HG02678 (cell line): ENCODE measurements around the gene LRRN4.
A peak's percentile ranks its signal among the peaks of the same experiment; 100 is the strongest.

Experiments
- ATAC-seq: cut with Tn5 transposase; IDR thresholded peaks from one replicate; pipeline ENCODE4 v1.9.1; 2021; ENCODE audit warnings: mild to moderate bottlenecking, moderate library complexity; ENCODE audit not compliant: unreplicated experiment

LRRN4 gene

DNA sequence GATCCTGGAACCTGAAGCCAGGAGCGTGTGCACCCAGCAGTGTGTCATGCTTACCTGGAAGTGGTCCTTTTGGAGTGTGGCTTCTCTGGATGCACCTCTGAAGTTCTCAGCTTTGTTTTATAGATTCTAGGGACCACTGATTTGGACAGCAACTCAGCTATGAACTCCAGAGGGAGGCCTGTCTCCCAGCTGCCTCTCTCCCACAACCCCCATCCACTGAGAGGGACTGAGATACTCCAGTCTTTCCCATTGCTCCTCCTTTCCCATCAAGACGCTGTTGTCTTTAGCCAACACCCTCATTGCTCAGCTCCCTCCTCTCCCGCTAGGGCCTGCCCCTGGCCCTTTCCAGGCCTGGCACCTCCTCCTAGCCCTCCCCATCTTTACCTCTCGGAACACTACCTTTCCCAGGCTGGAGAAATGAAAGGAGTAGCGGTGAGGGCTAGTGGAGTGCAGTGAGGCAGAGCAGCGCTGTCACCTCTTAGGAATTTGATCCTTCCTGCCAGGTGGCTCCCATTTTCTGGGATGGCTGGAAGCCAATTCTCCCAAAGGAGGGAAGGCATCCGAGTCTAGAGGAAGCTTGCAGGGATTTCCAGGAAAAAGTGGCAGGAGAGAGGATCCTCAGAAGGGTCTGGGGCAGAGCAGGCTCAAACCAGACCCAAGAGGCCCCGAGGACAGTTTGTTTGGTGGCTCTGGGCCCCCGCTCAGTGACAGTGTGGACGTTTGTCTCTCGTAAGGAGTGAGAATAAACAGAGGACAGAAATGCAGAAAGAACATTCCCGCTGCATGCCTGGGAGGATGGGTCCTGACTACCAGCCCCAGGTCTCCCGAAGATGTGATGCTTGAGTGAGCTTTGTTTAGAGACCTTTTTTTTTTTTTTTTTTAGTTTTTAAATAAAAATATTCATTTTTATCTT is at the start of gene LRRN4:
LRRN4 (minus strand) TSS at position 285 of the 913 bp plus-strand sequence. CDS start 1,261 bp downstream, outside the sequence.
- no peak for ATAC-seq

DNA sequence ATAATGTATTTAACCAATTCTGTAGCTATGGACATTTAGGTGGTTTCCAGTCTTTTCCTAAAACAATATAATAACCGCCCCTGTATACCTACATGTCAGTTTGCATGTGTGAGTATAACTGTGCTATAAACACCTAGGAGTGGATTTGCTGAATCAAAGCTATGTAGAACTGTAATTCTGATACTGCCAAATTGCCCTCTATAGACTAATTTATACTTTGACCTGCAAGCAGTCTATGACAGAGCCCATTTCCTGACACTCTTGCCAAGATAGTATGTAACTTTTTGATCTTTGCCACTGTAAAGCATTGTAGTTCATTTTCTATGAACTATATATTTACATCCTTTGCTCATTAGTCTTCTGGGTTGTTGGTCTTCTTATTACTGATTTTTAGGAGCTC is 49.4 kb upstream of the LRRN4 start:
- ATAC-seq, result no peak

DNA sequence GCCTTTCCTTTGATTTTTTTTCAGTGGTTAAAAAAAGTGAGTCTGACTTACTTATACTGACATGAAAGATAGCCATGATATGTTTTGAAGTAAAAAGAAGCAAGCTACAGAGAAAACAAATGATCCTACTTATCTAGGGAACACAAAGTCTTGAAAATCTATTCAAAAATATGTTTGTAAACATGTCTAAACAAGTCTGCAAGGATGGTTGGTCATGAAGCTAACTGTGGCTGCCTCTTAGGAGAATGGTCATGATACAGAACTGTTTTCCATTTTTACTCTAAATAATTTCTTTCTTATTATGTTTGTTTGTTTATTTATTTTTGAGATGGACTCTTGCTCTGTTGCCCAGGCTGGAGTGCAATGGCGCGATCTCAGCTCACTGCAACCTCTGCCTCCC is 47.5 kb upstream of the LRRN4 start:
- ATAC-seq, result no peak

DNA sequence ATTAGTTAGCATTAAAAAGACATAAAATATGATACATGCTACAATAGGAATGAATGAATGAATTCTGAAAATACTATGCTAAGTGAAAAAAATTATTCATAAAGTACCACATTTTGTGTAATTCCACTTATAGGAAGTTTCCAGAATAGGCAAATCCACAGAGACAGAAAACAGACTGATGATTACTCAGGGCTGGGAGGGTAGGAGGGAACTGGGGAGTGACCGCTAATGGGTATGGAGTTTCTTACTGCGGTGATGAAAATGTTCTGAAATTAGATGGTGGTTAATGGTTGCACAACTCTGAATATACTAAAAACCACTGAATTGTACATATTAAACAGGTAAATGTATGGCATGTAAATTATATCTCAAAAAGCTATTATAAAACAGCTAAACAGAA is 46.4 kb upstream of the LRRN4 start:
- no peak for ATAC-seq

DNA sequence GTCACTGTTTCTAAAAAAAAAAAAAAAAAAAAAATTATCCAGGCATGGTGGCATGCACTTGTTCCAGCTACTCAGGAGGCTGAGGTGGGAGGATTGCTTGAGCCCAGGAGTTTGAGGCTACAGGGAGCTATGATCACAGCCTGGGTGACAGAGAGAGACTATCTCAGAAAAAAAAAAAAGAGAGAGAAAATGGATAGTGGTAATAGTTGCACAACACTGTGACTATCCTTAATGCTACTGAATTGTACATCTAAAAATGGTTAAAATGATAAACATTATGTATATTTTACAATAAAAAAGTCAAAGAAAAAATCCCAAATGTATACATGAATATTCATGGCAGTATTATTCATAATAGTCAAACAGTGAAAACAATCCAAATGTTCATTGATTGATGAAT is 46.0 kb upstream of the LRRN4 start:
- no peak for ATAC-seq

DNA sequence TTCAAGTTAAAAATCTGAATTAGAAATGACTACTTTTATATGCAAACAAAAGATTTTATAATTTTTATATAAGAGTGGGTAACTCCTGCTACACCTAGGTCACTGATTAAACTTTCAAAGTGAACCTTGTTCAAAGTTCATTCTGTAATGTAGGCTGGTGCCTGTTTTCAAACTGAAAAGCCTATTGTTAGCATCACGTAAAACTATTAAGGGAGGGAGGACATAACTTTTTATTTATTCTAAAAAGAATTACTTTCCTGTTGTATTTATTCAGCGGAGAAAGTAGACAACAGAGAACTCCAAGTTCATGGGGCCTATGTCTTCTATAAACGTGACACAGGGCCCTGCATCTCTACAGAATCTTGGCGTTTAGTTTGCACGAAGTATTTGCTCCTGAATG is 41.5 kb upstream of the LRRN4 start:
- ATAC-seq, result no peak

DNA sequence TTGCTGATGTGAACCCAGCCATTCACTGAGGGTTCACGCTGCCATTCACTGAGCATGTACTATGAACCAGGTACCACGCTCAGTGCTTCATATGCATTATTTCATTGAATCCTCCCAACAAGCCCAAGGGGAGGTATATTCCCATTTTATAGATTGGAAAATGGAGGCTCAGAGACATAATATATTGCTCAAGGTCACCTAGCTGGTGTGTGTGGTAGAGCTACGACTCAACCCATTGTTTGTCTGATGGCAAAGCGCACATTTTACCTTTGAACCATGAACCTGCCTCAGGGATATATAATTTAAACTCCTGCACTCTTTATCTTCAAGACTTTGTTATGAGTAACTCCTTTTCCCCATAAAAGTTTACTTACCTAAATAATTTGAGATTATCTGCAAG is 40.7 kb upstream of the LRRN4 start:
- ATAC-seq, result no peak

DNA sequence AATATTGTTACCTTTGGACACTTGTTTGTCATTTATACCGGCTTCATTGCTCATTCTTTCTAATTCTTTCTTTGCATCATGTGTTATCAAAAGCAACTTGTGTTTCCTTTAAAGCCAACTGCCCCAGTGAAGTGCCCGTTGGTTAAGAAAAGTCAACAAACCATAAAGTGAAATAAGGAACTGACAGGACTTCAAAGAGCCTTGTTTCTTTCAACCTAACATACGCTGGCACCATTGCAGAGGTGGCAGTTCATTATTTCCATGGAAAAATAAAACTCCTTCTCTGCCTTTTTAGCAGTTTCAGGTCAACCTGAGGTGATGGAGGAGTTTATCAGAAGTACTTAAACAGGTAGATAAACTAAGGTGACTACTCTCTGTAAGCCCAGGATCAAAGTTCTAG is 40.2 kb upstream of the LRRN4 start:
- no peak for ATAC-seq

DNA sequence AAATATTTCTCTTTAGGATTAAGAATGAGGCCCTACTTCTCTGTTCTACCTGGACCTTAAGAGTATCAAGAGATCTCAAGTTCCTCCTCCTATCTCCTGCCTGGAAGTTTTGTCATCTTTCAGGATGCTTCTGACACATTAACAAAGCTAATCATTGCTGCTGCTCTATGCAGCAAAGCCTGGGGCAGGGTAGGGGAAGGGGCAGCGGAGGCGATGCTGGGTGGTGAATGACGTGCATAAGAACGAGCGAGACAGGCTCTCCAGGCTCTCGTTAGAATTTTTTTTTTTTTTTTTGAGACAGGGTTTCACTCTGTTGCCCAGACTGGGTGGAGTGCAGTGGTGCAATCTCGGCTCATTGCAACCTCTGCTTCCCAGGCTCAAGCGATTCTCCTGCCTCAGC is 37.8 kb upstream of the LRRN4 start:
- no peak for ATAC-seq

DNA sequence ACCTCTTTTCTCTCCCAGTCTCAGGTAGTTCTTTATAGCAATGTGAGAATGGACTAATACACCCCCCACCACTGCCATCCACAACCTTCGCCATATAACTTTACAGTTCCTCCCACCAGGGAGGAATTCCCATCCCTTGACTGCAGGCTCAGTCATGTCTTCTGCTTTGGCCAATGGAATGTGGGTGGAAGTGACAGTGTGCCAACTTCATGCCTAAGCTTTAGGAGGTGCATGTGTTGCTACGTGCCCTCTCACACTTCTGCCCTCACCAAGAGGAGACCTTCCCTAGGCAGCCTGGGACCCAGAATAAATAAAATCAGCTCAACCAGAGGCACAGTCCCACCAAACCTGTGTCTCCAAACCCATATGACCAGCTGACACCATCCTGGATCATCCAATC is 33.0 kb upstream of the LRRN4 start:
- no peak for ATAC-seq

DNA sequence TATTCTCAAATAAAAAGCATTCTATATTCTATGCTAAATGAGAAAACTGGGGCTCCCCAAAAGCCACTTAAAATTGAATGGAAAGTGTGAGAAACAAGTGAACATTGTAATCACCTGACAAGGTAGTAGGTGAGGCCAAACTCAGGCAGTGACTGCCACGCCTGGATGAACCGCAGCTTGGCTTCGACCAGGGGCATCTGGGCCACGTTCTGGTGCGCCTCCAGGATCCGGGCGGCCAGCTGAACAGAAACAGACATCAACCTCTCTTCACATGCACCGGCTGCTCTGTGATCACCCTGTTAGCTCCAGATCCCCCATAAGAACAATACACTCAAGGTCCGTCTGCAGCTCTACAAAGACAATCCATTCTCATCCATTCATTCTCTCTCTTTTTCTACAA is 30.1 kb upstream of the LRRN4 start:
- ATAC-seq, result no peak

DNA sequence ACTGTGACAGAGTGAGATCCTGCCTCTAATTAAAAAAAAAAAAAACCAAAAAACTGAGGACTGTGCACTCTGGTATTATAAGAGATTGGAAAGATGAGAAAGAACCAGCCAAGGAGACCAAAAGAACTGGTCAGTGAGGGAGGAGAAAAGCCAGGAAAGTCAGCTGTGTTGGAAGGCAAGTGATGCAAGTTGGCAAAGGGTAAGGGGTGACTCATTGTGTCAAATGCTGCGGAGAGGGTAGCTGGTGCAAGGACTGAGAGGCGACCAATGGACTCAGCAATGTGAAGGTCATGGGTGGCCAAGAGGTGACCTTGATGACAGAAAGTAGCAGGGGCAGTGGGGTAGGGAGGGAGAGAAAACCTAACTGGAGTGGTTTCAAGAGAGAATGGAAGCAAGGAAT is 27.4 kb upstream of the LRRN4 start:
- ATAC-seq, result no peak

DNA sequence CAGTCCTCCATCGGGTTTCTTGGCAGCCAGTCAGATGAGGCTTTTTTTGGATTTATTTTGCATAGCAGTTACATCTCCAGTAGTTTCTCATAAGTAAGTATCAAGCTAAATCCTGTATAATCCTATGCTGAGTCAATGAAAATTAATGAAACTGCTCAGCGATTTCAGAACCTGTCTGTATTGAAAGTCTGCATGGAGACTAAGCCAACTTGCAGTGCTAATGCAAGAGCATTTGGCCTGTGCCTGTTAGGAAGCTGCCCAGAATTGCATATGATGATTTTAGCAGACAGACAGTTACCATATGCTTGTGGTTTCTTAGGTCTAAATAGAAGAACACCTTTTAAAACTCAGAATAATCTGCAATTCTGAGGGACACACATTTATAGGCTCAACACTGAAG is 25.2 kb upstream of the LRRN4 start:
- ATAC-seq, result no peak

DNA sequence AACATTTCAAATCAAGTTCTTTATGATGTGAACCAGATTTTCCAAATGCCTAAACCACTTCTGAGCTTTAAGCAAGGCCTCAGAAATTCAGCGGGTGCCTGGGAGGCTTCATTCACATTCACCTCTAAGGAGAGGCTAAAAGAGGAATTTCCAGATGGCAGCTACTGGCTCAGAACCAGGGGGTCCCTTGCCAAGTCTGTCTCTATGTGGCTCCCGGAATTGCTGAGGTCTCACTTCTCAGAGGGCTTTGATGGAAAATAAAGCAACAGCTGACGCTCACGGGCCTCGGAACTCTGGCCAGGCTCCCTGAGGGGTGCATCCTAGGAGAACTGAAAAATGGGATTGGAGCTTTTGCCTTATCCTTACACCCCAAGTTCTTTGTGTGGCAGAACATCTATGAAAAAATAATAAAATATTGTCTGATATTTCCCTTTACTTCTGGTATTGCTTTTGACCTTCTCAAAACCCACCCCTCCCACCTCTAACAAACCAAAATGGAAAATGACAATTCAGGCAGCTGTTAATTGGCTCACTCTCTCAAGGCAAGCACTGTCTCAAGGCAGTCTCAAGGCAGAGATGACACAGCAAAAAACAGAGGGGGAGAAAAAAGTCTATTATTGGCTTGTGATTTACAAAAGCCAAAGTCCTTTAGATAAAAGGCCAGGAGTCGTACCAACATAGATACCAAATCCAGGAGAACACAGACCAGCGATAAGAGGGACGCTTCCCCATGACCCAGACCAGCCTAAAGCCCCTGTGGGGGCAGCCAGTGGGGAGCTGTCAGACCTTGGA is 21.8 kb upstream of the LRRN4 start:
- no peak for ATAC-seq

DNA sequence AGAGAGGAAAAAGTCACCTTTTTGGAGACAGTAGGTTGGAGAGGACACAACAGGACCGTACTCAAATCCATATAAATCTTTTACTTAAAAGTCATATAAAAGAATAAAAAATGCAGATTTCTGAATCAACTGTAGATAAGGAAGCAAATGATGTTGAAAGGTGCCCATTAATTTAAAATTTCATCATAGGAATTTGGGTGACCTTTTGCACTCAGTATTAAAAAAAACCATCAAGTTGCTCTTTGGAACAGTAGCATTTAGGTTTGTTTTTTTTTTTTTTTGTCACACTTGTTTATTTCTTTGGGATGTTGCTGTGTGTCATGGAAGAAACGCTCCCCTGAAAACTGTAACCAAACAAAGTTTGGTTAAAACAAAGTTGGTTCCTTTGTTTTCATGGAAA is 20.9 kb upstream of the LRRN4 start:
- ATAC-seq, result no peak

DNA sequence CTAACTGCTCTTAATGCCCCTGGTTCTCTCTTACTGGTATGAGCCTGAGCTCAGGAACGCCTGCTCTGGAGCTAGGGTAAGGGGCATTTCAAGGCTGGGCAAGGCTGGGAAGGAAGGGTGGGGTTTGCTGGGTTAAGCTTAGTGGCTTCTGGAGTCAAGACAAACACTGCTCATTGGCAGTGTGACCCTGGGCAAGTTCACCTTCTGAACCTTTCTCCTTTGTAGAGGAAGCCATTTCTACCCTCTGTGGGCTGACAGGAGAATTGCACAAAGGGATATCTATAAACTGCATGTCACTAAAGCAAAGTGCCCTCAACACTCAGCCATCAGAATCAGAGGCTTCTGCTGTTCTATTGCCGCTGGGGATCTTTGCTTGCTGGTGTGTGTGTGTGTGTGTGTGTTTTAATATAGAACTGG is 20.3 kb upstream of the LRRN4 start:
- peak; percentile 83 for ATAC-seq

DNA sequence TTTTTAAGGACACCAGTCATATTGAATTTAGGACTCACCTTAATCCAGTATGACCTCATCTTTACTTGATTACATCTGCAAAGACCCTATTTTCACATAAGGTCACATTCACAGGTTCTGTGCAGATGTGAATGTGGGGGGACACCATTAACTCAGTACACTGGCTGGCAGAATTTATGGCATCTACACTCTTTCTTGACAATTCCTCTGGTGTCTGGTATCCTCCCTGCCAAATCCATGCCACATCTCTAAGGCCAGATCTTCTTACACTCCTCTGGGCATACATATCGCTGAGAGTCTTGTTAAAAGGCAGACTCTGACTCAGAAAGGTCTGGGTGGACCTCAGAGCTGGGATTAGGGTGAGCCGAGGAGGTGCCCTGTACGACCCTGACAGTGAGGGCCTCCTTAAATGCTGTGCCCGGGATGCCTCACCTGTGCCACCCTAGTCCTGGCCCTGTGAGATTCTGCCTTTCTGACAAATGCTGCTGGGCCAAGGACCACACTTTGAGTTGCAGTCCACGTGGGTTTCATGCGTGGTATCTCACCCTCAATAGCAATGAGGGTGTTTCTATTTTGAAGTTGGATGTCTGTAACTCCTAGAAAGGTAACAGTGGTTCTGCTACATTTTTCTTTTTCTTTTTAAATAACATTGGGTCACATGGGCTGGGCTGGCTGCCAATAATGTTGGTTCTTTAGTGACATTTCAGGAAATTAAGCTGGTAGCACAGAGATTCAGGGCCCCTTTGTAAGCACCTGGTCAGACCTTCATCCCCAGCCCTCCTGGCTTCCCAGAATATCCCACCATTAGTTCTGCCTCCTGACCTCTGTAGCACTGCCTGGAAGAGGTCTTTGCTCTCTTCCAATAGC is 17.2 kb upstream of the LRRN4 start:
- ATAC-seq, result no peak

DNA sequence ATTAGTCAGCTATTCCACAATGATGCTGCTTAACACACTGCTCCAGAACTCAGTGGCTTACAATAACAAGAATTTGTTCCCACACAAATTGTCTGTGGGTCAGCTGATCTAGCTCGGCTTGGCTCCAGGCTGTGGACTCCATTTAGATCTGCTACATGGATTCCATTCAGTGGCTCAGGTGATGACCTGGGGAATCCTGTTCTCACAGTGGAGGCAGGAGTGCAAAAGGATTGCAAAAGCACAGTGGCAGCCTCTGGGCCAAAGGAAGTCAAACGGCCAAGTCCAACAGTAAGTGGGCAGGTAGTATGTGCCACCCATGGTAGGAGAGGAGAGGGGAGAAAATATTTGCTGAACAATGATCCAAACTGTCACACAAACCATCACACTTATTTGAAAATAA is 15.8 kb upstream of the LRRN4 start:
- ATAC-seq, result no peak

DNA sequence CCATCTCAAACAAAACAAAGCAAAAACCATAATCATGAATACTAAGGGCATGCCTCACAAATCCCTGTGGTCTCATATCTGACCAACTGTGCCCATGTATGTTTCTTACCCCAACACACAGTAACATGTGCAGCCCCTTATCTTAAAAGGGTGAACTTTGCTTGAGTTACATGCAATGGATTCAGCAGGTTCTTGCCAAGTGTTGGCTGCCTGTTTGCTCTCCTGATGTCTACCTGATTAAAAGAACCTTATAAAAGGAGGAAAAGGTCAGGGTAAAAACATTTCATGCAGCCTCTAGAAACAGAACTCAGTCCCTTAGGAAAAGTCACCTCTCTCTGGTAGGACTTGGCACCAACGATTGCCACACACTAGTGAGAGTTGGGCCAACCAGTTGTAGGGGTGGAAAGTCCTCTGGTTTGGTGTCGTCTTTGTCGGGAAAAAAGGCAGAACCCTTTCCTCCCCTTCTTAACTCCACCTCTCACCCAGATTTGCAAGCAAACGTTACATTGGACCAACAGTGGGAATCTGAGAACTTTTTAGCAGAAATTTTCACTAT is 14.0 kb upstream of the LRRN4 start:
- no peak for ATAC-seq

DNA sequence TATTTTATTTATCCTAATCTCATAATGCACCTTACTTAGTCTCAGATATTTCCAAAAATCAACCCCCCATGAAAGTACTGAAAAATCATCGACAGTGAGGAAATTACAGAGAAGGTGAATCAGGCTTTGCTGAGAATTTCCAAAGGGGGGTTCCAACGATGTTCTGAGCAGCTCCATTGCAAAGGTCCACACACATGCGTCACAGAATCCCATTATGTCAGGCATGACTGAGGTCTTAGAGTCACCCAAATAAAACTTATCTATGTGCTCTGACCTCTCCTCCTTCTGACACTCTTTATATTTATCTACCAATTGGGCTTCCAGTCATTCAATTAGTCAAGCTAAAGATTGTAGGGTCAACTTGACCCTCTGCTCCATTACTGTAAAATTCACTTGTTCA is 12.7 kb upstream of the LRRN4 start:
- no peak for ATAC-seq

DNA sequence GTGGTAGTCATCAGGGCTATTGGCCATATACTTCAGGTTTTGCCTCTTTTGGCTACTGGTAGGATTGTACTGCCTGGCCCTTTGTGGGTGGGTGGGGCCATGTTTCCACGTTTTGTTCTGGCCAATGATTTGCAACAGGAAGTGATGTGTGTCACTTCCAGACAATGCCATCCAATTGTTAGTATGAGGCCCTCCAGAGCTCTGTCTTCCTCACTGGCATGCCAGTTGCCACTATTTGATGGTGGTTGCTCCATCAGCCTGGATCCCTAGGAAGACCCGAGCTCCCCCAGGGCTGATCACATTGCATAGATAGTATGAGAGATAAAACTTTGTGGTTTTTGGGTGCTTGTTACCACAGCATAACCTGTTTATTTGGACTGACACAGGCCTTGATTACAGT is 7.7 kb upstream of the LRRN4 start:
- no peak for ATAC-seq
